Heart right ventricle (tissue), 16 donors: Measurements from ENCODE around the gene FAN1. TPM values are rescaled to one million over a fixed set of nuclear protein-coding genes. Genes with fewer than 3 reads are reported as not detected.

Experiments used
- ATAC-seq, 8 donors: fragments of 200-7000 bp; cut with Tn5 transposase; one replicate each; pipeline ENCODE4 v1.9.1; 2020; ENCODE audit warnings: mild to moderate bottlenecking in 8 of 8, moderate library complexity in 8 of 8, moderate number of reproducible peaks in 1 of 8
- DNase-seq, 2 donors: peaks; one replicate each; pipeline ENCODE4 v3.0.0-alpha.2; 2020
- H3K27ac ChIP-seq, 10 donors: fragments of 200-600 bp; sonication (generic) in 2 of 10; one replicate each; pipeline versions ENCODE4 v1.5.0 to v1.8.0; 2020 to 2022; ENCODE audit warnings: mild to moderate bottlenecking in 3 of 10
- H3K27me3 ChIP-seq, 7 donors: fragments of 200-600 bp; one replicate each; pipeline ENCODE4 v1.8.0; 2021 to 2022; ENCODE audit warnings: mild to moderate bottlenecking in 2 of 7
- H3K36me3 ChIP-seq, 9 donors: fragments of 200-600 bp; sonication (generic) in 1 of 9; one replicate each; pipeline versions ENCODE4 v1.5.0 to v1.8.0; 2020 to 2022; ENCODE audit warnings: mild to moderate bottlenecking in 2 of 9
- H3K4me1 ChIP-seq, 9 donors: fragments of 200-600 bp; sonication (generic) in 1 of 9; one replicate each; pipeline versions ENCODE4 v1.5.0 to v1.8.0; 2020 to 2022; ENCODE audit warnings: mild to moderate bottlenecking in 4 of 9
- H3K4me3 ChIP-seq, 10 donors: fragments of 200-600 bp; sonication (generic) in 2 of 10; one replicate each; pipeline versions ENCODE4 v1.5.0 to v1.8.0; 2020 to 2022; ENCODE audit warnings: mild to moderate bottlenecking in 7 of 10, moderate library complexity in 2 of 10
- H3K9me3 ChIP-seq, 11 donors: fragments of 200-600 bp in 10 of 11; sonication (generic) in 2 of 11; one replicate each; pipeline versions ENCODE4 v1.5.0 to v1.8.0; 2013 to 2022; ENCODE audit warnings: mild to moderate bottlenecking in 2 of 11, control low read depth in 1 of 11, moderate library complexity in 1 of 11
- CTCF ChIP-seq, 9 donors: fragments of 200-600 bp; sonication (generic) in 2 of 9; IDR thresholded peaks; one replicate each; pipeline versions ENCODE4 v1.5.0 to v1.8.0; 2021 to 2022; ENCODE audit warnings: antibody characterized with exemption in 9 of 9, mild to moderate bottlenecking in 5 of 9, moderate library complexity in 1 of 9
- WGBS, 2 donors: extraction: QIAGEN DNeasy Blood & Tissue Kit; methylation state at CpG; one replicate each; pipeline ENCODE4 v1.1.7; 2013; ENCODE audit warnings: inconsistent platforms in 1 of 2; 5-methylcytosine and 5-hydroxymethylcytosine counted together
- intact Hi-C, 10 donors: fragments of 100-400 bp; cut with DNase I; formaldehyde crosslinking; loops; one replicate each; pipeline versions ENCODE4 v1.11.1 to v1.14.2; 2022
- polyA plus RNA-seq, 2 donors: library from polyadenylated mRNA; stranded (reverse); fragments of 200-250 nt; gene quantifications; one replicate each; pipeline ENCODE4 v1.2.3, GENCODE V29; 2013
- total RNA-seq, 10 donors: library from RNA; stranded (reverse); fragmentation: NEBNext Ultra II Directional in 3 of 10; extraction: Animal tissue kit (Norgen Biotek cat#: 25700) in 3 of 10; gene quantifications; one replicate each; pipeline versions ENCODE4 v1.2.1 to v1.2.4, GENCODE V29; 2021 to 2023
- donor health status: Arrhythmogenic right ventricular cardiomyopathy.
- donor health status: ischemic (EF 13 %, LVEDD 7.1; RV severe dilation, severe dysfunction).
- donor health status: healthy with polysubstance abuse.
- donor health status: DM: no; HTN: yes; CAD: no.
- donor health status: DM: no; HTN: no; CAD: no.
- donor health status: ischemic (EF 25% LVEDD 6.9; RV normal size, moderate dysfunction).
- donor health status: ischemic (EF 25% LVEDD 5.7; RV mildly dilated, moderate dysfunction).
- donor health status: healthy.
- donor health status: DM: yes; HTN: yes; CAD: no.
- donor health status: Ischemic cardiomyopathy.
- donor health status: ischemic (EF 35%, LVEDD 5.7; RV mildly dilated, moderate dysfunction).
- donor health status: nonischemic (EF 11% LVEDD 7.7; RV severe dilation, severe dysfunction).
- donor health status: DM: yes; HTN: yes; CAD: no.
- donor health status: PGD.
- donor health status: ischemic (EF 29% LVEDD 5.4; RV normal size, mild dysfunction).
- donor health status: nonischemic (EF 23%, LVEDD 6.1; RV moderate dilation, normal function).

FAN1 gene
- total and polyA plus RNA-seq, 12 donors = 8.2 to 28.0 (median 16.6) TPM

DNA sequence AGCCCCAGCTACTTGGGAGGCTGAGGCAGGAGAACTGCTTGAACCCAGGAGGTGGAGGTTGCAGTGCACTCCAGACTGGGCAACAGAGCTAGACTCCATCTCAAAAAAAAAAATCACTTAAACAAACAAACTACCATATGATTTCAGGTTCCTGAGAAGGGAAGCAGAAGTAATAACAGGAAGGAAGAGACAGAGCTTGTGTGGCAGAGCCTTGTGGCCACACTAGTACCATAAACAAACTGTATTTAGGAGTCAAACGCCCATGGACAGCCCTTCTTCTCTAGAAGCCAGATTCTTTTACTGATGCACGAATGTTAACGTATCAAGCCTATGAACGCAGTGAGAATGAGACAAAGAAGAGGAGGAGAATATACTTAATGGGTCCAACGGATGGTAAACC, 75.7 kb downstream of the FAN1 start:
- peak in 2 of 8 donors; percentile 39 to 50 for ATAC-seq
- WGBS, 2 donors = 93% methylated on average over 5 of the region's 5 CpGs

DNA sequence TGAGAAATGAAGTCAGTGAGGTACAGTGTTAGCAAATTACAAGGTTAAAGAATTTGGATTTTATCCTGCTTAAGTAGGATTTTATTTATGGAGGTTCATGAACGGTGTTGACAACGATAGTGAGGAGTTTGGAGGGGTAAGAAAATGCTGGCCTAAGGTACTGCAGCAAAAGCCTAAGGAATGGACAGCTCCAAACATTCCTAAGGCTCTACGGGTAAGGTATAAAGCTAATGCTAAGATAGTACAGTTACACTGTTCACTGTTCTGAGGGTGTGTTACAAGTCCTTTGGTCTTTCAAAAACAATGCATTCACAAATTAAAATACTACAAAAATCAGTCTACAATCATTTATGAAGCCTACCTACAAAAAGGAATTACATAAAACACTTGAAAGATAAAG, 80.4 kb downstream of the FAN1 start:
- WGBS, 2 donors = 55 to 57% methylated on average over 3 of the region's 3 CpGs
- Histone ChIP-seq H3K4me3 (peak overlapping the region in 4 of 10 donors; percentile 2 to 12 (median 6)), H3K9me3 (no peaks in the 10 kb centered on the region), H3K27ac (peak overlapping the region in 6 of 10 donors; percentile 13 to 61 (median 45)), H3K4me1 (peaks cover 12 to 90% (median 78%) of the 10 kb centered on the region in 9 donors), H3K36me3 (peaks cover 0 to 74% (median 12%) of the 10 kb centered on the region in 9 donors), H3K27me3 (no peaks in the 10 kb centered on the region)
- TF ChIP-seq CTCF (IDR thresholded peaks at IDR 0.05) = no peak
- ATAC-seq (peak in 1 of 8 donors; percentile 45), DNase-seq (no peak)
- intact Hi-C loops = loop anchor here in 1 of 10 donors (10.0 kb wide), 1 partner anchor 111 kb away; no protein-coding TSS in a partner anchor

More for the DNA sequence above, 75.7 kb downstream of the FAN1 start:
- no peaks in the 10 kb centered on the region for H3K27me3 ChIP-seq
- no peak overlapping the region for H3K4me3 ChIP-seq
- H3K4me1 ChIP-seq = peaks cover 0 to 64% (median 55%) of the 10 kb centered on the region in 9 donors
- H3K36me3 ChIP-seq = peaks cover 0 to 82% (median 11%) of the 10 kb centered on the region in 9 donors
- H3K27ac ChIP-seq = peak overlapping the region in 1 of 10 donors; percentile 65
- no peak for DNase-seq
- intact Hi-C loops = loop anchor here in 2 of 10 donors (5.0 to 10.0 kb wide), 2 partner anchors 57 to 145 kb away; no protein-coding TSS in a partner anchor
- no peak for TF ChIP-seq CTCF (IDR thresholded peaks at IDR 0.05)
- H3K9me3 ChIP-seq = no peaks in the 10 kb centered on the region

DNA sequence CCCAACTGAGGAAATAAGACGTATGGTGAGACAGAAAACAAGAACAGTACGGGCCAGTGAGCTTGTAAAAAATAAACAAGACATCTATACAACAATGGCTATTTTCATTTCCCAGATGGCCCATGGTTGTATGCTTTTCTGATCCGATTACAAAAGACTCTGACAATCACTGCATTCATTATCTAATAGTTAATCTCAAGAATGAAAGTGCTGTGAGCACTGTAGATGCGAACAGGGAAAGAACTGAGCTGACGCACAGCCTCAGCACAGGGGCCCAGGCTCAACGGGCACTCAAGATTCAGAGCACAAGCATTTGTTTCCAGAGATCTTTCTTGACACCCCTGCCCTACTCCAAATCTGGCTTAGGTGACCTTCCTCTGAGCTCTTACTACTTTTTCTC, 80.8 kb downstream of the FAN1 start:
- no peak for DNase-seq
- peak overlapping the region in 8 of 10 donors; percentile 13 to 61 (median 44) for H3K27ac ChIP-seq
- peaks cover 12 to 91% (median 78%) of the 10 kb centered on the region in 9 donors for H3K4me1 ChIP-seq
- WGBS, 2 donors = 38 to 44% methylated on average over 6 of the region's 6 CpGs
- no peaks in the 10 kb centered on the region for H3K27me3 ChIP-seq
- H3K36me3 ChIP-seq = peaks cover 0 to 70% (median 12%) of the 10 kb centered on the region in 9 donors
- no peaks in the 10 kb centered on the region for H3K9me3 ChIP-seq
- no peak for TF ChIP-seq CTCF (IDR thresholded peaks at IDR 0.05)
- peak overlapping the region in 5 of 10 donors; percentile 2 to 12 (median 8) for H3K4me3 ChIP-seq
- peak in 5 of 8 donors; percentile 36 to 53 (median 39) for ATAC-seq
- intact Hi-C loops = loop anchor here in 1 of 10 donors (10.0 kb wide), 1 partner anchor 110 kb away; no protein-coding TSS in a partner anchor

GRCh38 chr15:30985081-30985531, 81.4 kb downstream of the FAN1 start:
- 13 to 15% methylated on average over 3 of the region's 3 CpGs for WGBS, 2 donors
- peaks cover 12 to 91% (median 80%) of the 10 kb centered on the region in 9 donors for H3K4me1 ChIP-seq
- ATAC-seq (peak; percentile 35 to 80 (median 72)), DNase-seq (peak in 1 of 2 donors; percentile 22)
- H3K27ac ChIP-seq = peak overlapping the region in 8 of 10 donors; percentile 13 to 61 (median 44)
- TF ChIP-seq CTCF (IDR thresholded peaks at IDR 0.05) = no peak
- peaks cover 0 to 65% (median 12%) of the 10 kb centered on the region in 9 donors for H3K36me3 ChIP-seq
- H3K27me3 ChIP-seq = no peaks in the 10 kb centered on the region
- H3K9me3 ChIP-seq = no peaks in the 10 kb centered on the region
- intact Hi-C loops = loop anchor here in 2 of 10 donors (5.0 to 10.0 kb wide), 2 partner anchors 83 to 110 kb away; partner anchors contain the start of gene FAN1 (in 1 of the 2)
- peak overlapping the region in 5 of 10 donors; percentile 2 to 12 (median 8) for H3K4me3 ChIP-seq
